GM21529 (cell line): ENCODE measurements around the gene CDCA8.
"Not testable (repeated sequence)": the region's sequence is repeated elsewhere in the genome, so short reads cannot be mapped to it uniquely, and the experiment has no call there.

Source experiments
- ATAC-seq: cut with Tn5 transposase; IDR thresholded peaks from one replicate; pipeline ENCODE4 v1.9.1; 2021; ENCODE audit not compliant: unreplicated experiment

Gene CDCA8

GRCh38 chr1:37672136-37672870 is 20.0 kb upstream of the CDCA8 start:
- ATAC-seq = no peak

GRCh38 chr1:37673920-37674319 is 18.4 kb upstream of the CDCA8 start:
- no peak for ATAC-seq

- peak; percentile 81 for ATAC-seq
Observed at GRCh38 chr1:37676281-37677142, 15.8 kb upstream of the CDCA8 start.

GRCh38 chr1:37677143-37677439 is 15.2 kb upstream of the CDCA8 start:
- ATAC-seq = no peak

- no peak for ATAC-seq
Observed at GRCh38 chr1:37677808-37678207, 14.5 kb upstream of the CDCA8 start.

- ATAC-seq = no peak
Observed at GRCh38 chr1:37680933-37681332, 11.4 kb upstream of the CDCA8 start.

DNA sequence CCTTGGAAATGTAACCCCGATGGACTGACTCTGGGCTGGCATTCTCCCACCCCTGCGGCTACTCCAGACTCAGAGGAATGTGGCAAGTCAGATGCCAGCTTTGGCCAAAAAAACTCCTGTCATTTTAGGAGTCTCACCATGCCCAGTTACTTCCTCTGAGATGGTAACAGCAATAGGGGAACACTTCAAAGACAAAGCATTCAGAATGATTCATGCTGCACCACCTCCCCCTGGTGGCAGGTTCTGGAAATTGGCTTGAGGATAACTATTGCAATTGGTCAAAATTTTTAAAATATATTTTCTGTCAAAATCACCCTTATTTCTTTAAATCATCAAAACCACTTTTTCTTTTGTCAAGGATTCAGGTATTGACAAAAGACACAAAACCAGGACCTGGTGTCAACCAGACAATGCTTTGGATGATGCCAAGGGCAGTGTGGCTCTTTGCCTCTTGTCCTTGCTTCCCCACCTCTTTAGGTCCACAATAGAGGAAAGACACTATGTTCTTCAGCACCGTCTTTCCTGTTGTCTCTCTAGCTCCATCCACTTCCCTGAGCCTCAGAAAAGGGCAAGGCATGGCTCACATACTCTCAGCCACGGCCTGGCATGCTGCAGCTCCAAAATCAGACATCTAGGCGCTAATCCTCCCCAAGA is 9.9 kb upstream of the CDCA8 start:
- ATAC-seq = no peak

DNA sequence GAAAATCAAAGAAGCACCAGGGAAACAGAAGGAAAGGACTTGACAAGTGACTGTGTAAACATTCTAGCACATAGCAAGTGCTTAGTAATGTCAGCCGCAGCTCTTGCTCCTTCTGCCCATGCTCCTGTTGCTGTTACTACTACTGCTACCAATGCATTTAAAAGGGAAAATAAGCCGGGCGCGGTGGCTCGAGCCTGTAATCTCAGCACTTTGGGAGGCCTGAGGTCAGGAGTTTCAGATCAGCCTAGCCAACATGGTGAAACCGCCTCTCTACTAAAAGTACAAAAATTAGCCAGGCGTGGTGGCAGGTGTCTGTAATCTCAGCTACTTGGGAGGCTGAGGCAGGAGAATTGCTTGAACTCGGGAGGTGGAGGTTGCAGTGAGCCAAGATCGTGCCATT is 8.1 kb upstream of the CDCA8 start:
- not testable (repeated sequence) for ATAC-seq

DNA sequence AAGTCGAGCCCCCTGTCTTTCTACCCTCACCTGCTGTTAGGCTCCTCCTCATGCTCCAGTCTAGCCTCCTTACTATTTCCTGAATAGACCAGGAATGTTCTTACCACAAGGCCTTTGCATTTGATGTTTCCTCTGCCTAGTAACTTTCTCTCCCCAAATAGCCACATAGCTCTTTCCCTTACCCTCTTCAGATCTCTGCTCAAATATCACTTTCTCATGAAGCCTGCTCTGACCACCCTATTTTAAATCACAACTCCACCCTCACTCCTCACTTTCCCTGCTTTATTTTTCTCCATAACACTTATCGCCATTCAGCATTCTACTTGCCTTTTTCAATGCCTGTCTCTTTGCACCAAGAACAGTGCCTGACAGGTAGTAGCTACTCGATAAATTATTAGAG is 6.6 kb upstream of the CDCA8 start:
- ATAC-seq = no peak

DNA sequence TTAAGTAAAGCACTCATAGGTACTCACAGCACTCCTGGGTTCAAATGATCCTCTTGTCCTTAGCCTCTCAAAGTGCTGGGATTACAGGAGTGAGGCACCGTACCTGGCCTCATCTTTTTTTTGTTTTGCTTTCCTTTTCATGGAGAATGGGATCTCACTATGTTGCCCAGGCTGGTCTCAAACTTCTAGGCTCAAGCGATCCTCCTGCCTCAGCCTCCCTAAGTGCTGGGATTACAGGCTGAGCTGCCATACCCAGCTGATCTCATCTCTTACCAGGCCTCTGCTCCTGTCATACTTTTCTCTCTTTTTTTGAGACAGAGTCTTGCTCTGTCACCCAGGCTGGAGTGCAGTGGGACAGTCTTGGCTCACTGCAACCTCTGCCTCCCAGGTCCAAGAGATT is 4.6 kb upstream of the CDCA8 start:
- ATAC-seq = not testable (repeated sequence)

- no peak for ATAC-seq
Observed at GRCh38 chr1:37688926-37689325, 3.4 kb upstream of the CDCA8 start.

- ATAC-seq = peak; percentile 21
Observed at GRCh38 chr1:37691497-37692077, 729 bp upstream of the CDCA8 start.

GRCh38 chr1:37692834-37693175 is 489 bp downstream of the CDCA8 start:
- ATAC-seq = no peak

DNA sequence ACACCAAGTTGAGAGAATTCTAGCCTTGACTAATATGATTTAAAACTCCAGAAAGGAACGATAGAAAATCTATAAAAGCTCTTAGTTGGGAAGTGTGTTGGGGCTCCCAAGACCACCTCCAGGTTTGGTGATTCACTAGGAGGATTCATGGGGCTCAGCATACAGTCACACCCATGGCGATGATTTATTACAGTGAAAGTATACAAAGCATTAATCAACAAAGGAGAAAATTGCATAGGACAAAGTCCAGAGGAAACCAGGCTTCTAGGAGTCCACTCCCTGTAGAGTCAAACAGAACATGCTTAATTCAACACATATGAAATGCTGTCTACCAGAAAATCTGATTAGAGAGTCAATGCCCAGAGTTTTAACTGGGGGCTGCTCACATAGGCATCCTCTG is 4.8 kb downstream of the CDCA8 start:
- no peak for ATAC-seq

DNA sequence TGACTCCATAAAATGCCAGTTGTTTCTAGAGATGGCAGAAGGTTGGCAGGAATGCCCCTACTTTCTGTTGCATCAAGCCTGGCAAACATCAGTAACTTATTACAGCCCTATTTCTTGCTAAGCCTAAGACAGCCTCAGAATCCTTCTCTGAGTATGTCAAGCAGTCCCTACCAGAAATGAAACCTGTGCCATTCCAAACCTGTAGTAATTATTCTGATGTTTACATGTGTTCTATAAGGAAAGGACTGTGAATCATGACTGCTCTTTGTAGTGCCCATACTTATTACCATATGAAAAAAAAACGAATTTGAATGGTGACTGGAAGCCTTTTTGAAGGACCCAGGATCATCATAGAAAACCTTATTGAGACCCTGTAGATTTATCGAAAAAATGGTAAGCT is 5.4 kb downstream of the CDCA8 start:
- ATAC-seq = no peak

DNA sequence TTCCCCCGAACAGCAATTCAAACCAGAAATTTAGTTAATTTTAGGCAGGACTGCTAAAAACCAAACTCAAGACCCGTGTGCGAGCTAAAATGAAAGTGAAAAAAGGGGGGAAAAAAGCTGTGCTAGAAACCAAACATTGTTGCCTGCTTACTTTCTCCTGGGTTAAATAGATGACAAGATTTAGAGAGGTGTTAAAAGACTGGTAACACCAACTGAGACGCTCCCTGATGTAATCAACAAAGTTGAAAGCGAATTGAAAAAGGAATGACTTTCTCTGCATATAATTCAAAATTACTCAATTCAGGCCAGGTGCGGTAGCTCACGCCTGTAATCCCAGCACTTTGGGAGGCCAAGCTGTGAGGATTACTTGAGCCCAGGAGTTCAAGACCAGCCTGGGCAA is 6.8 kb downstream of the CDCA8 start:
- no peak for ATAC-seq

DNA sequence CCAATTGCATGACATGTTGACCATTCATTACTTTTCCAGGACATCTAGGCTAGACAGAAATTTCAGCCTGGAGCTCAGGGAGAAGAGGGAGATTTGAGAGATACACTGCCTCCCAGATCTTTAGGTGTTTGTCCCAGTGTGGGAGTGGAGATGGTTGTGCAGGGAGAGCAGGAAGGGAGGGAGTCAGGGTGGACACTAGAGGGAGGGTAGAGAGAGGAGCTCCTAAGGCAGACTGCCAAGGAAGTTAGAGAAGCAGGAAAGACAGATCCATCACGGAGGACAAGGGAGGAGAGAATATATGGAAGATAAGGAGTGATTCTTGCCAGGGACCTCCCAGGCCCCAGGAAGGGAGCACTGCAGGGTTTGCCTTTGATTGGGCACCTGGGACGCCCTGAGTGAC is 8.7 kb downstream of the CDCA8 start:
- no peak for ATAC-seq

DNA sequence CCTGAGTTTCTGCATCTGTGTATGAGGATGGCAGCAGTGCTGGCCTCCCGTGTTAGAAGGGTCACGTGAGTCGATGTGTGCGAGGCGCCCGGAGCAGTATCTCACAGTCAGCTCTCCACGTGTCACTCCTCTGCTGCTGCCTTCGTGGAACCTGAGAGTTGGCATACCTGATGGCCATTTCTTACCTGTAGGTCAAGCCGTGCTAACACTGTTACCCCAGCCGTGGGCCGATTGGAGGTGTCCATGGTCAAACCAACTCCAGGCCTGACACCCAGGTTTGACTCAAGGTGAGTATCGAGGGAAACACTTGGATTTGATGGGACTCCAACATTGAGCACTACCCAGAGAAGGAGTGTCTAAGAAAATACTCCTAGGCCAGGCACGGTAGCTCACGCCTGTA is 10.7 kb downstream of the CDCA8 start:
- ATAC-seq = no peak

GRCh38 chr1:37704966-37705365 is 12.7 kb downstream of the CDCA8 start:
- ATAC-seq = no peak

DNA sequence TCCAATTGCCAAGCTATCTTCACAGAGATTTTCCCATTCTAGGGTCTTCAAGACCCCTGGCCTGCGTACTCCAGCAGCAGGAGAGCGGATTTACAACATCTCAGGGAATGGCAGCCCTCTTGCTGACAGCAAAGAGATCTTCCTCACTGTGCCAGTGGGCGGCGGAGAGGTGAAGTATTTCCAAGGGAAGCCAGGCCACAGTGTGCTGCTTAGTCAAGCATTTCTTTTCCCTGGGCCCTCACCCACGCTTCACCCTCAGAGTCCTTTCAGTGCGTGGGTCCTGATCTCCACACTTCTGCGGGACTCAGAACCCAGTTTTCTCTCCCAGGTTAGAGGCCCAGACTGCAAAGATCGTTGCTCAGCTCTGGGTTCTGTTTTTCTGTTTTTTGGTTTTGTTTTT is 13.1 kb downstream of the CDCA8 start:
- ATAC-seq = no peak

GRCh38 chr1:37708471-37708870 is 16.2 kb downstream of the CDCA8 start:
- ATAC-seq = no peak

- ATAC-seq = no peak
Observed at GRCh38 chr1:37714226-37714625, 21.9 kb downstream of the CDCA8 start.
